ENCODE data around the gene SRGAP1. TPM values are rescaled to one million over a fixed set of nuclear protein-coding genes. Genes with fewer than 3 reads are reported as not detected.
A peak's percentile ranks its signal among the peaks of the same experiment; 100 is the strongest.

SRGAP1 gene
- total RNA-seq, 6 donors from 2014 or later = 4.7 to 36.7 (median 14.0) TPM

GRCh38 chr12:64122995-64123394 is 278.5 kb downstream of the SRGAP1 start:
- peaks cover 0 to 7% (median 5%) of the 10 kb centered on the region in 4 donors for H3K36me3 ChIP-seq
- DNase-seq (no peak), ATAC-seq (ENCODE audit: low FRiP score in 2 of 2) (no peak)
- H3K27me3 ChIP-seq = no peaks in the 10 kb centered on the region
- H3K27ac ChIP-seq = no peak overlapping the region
- no peaks in the 10 kb centered on the region for H3K9me3 ChIP-seq
- H3K4me3 ChIP-seq = no peak overlapping the region
- H3K4me1 ChIP-seq = no peaks in the 10 kb centered on the region
- 78 to 80% methylated on average over 2 of the region's 2 CpGs for WGBS, 2 donors
- TF ChIP-seq POLR2AphosphoS5 (IDR thresholded peaks at IDR 0.05) (no peak), EP300 (IDR thresholded peaks at IDR 0.05) (no peak), POLR2A (IDR thresholded peaks at IDR 0.05) (no peak)
- TF ChIP-seq, protein P1, sequence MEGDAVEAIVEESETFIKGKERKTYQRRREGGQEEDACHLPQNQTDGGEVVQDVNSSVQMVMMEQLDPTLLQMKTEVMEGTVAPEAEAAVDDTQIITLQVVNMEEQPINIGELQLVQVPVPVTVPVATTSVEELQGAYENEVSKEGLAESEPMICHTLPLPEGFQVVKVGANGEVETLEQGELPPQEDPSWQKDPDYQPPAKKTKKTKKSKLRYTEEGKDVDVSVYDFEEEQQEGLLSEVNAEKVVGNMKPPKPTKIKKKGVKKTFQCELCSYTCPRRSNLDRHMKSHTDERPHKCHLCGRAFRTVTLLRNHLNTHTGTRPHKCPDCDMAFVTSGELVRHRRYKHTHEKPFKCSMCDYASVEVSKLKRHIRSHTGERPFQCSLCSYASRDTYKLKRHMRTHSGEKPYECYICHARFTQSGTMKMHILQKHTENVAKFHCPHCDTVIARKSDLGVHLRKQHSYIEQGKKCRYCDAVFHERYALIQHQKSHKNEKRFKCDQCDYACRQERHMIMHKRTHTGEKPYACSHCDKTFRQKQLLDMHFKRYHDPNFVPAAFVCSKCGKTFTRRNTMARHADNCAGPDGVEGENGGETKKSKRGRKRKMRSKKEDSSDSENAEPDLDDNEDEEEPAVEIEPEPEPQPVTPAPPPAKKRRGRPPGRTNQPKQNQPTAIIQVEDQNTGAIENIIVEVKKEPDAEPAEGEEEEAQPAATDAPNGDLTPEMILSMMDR (IDR thresholded peaks at IDR 0.05) = no peak

- no peak overlapping the region for H3K27ac ChIP-seq
- H3K27me3 ChIP-seq = no peaks in the 10 kb centered on the region
- no peaks in the 10 kb centered on the region for H3K9me3 ChIP-seq
- no peaks in the 10 kb centered on the region for H3K4me1 ChIP-seq
- DNase-seq (no peak), ATAC-seq (ENCODE audit: low FRiP score in 2 of 2) (no peak)
- H3K36me3 ChIP-seq = peaks cover 0 to 12% (median 5%) of the 10 kb centered on the region in 4 donors
- H3K4me3 ChIP-seq = no peak overlapping the region
- 96 to 100% methylated on average over 1 of the region's 1 CpG for WGBS, 2 donors
- TF ChIP-seq, protein P1 (IDR thresholded peaks at IDR 0.05) = no peak
- TF ChIP-seq POLR2AphosphoS5 (IDR thresholded peaks at IDR 0.05) = no peak
These were observed 278.9 kb downstream of the SRGAP1 start for GRCh38 chr12:64123448-64123847.

- no peaks in the 10 kb centered on the region for H3K9me3 ChIP-seq
- H3K27me3 ChIP-seq = no peaks in the 10 kb centered on the region
- 78 to 80% methylated on average over 3 of the region's 3 CpGs for WGBS, 2 donors
- H3K27ac ChIP-seq = no peak overlapping the region
- peaks cover 0 to 21% (median 5%) of the 10 kb centered on the region in 4 donors for H3K36me3 ChIP-seq
- TF ChIP-seq POLR2AphosphoS5 (IDR thresholded peaks at IDR 0.05) = no peak
- ATAC-seq (ENCODE audit: low FRiP score in 2 of 2) (no peak), DNase-seq (no peak)
- H3K4me3 ChIP-seq = no peak overlapping the region
- no peaks in the 10 kb centered on the region for H3K4me1 ChIP-seq
These were observed 280.2 kb downstream of the SRGAP1 start for GRCh38 chr12:64124511-64125197.

DNA sequence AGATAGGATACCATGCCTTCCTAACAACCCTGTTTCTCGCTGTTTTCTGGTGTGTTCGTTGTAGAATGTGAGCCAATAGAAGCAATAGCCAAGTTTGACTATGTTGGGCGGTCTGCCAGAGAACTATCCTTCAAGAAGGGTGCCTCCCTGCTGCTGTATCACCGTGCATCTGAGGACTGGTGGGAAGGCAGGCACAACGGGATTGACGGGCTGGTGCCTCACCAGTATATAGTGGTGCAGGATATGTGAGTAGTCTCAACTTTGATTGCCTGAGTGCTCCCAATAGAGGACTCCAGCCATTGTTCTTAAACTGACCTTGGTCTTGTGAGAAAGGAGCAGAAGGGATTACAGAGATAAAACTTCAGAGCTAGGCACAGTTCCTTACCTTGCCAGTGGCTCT is 281.4 kb downstream of the SRGAP1 start:
- peaks cover 0 to 31% (median 7%) of the 10 kb centered on the region in 4 donors for H3K36me3 ChIP-seq
- no peak for TF ChIP-seq POLR2A (IDR thresholded peaks at IDR 0.05)
- TF ChIP-seq, protein P1 (IDR thresholded peaks at IDR 0.05) = no peak
- no peak for TF ChIP-seq EP300 (IDR thresholded peaks at IDR 0.05)
- no peak for TF ChIP-seq POLR2AphosphoS5 (IDR thresholded peaks at IDR 0.05)
- 76 to 86% methylated on average over 6 of the region's 6 CpGs for WGBS, 2 donors
- ATAC-seq (ENCODE audit: low FRiP score in 2 of 2) (no peak), DNase-seq (no peak)
- no peaks in the 10 kb centered on the region for H3K4me1 ChIP-seq
- no peak overlapping the region for H3K4me3 ChIP-seq
- H3K9me3 ChIP-seq = no peaks in the 10 kb centered on the region
- H3K27me3 ChIP-seq = no peaks in the 10 kb centered on the region
- H3K27ac ChIP-seq = no peak overlapping the region

GRCh38 chr12:64127811-64128210 is 283.3 kb downstream of the SRGAP1 start:
- 87 to 89% methylated on average over 8 to 14 of the region's 14 CpGs for WGBS, 2 donors
- ATAC-seq (ENCODE audit: low FRiP score in 2 of 2) (no peak), DNase-seq (peak in 1 of 2 donors; percentile 45)
- no peak for TF ChIP-seq POLR2A (IDR thresholded peaks at IDR 0.05)
- TF ChIP-seq, protein P1 (IDR thresholded peaks at IDR 0.05) = no peak
- TF ChIP-seq EP300 (IDR thresholded peaks at IDR 0.05) = no peak
- no peak for TF ChIP-seq POLR2AphosphoS5 (IDR thresholded peaks at IDR 0.05)
- Histone ChIP-seq H3K27ac (no peak overlapping the region), H3K27me3 (no peaks in the 10 kb centered on the region), H3K4me1 (no peaks in the 10 kb centered on the region), H3K36me3 (peaks cover 0 to 33% (median 7%) of the 10 kb centered on the region in 4 donors), H3K9me3 (no peaks in the 10 kb centered on the region), H3K4me3 (no peak overlapping the region)

Measured in upper lobe of left lung (tissue), 6 donors.